GM18909 (cell line): ENCODE results near the gene PHYH.
"Not testable (repeated sequence)": the region's sequence is repeated elsewhere in the genome, so short reads cannot be mapped to it uniquely, and the experiment has no call there.

ENCODE experiments used
- ATAC-seq: cut with Tn5 transposase; IDR thresholded peaks from one replicate; pipeline ENCODE4 v1.9.1; 2021; ENCODE audit warnings: mild to moderate bottlenecking; ENCODE audit not compliant: unreplicated experiment, poor library complexity

The PHYH gene

GRCh38 chr10:13276749-13277365 is 23.0 kb downstream of the PHYH start:
- no peak for ATAC-seq

GRCh38 chr10:13276146-13276545 is 23.7 kb downstream of the PHYH start:
- not testable (repeated sequence) for ATAC-seq

DNA sequence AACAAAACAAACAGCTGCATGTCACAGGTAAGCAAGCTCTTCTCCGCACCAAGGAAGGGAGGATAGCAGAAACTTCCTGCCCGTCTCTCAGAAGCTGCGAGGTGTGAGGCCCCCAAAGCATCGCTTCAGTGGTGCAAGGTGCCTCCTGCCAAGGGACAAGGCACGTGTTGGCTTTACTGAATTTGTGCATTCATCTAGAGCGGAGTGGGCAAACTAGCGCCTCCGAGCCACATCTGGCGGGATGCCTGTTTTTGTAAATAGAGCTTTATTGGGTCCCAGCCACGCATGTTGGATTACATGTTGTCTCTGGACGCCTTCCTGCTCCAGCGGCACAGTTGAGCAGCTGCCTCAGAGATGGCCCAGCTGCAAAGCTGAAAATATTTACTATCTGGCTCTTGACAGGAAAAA is 27.7 kb downstream of the PHYH start:
- peak; percentile 20 for ATAC-seq

- peak; percentile 85 for ATAC-seq
These were observed 28.2 kb downstream of the PHYH start for GRCh38 chr10:13271552-13272163.

- ATAC-seq = peak; percentile 23
These were observed 28.9 kb downstream of the PHYH start for GRCh38 chr10:13270877-13271551.

GRCh38 chr10:13268841-13269240 is 31.0 kb downstream of the PHYH start:
- no peak for ATAC-seq

DNA sequence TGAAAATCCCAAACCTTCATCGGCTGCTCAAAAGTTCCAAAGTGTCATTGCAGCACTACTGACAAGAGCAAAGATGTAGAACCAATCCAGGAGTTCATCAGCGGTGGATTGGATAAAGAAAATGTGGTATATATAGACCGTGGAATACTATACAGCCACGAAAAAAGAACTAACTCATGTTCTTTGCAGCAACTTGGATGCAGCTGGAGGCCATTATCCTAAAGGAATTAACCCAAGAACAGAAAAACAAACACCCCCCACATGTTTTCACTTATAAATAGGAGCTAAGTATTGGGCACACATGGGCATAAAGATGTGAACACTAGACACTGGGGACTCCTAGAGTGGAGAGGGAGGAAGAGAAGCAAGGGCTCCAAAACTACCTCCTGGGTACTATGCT is 31.6 kb downstream of the PHYH start:
- no peak for ATAC-seq

GRCh38 chr10:13263591-13263990 is 36.3 kb downstream of the PHYH start:
- ATAC-seq = no peak

DNA sequence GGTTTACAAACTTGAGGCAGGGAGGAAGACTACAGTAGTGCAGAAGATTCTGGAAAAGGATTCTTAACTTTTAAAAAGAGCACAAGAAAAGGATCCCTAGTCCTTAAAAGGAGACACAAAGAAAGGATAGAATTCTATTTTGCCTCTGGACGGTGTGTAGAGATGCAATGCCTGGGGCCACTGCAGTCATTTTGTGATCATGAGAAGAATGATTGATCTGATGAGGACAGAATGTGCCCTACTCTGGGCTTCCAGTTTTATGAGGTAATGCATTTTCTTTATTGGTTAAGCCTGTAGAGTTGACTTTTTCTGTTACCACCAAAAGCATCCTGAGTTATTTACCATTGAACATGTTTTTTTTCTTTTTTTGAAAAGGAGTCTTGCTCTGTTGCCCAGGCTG is 37.4 kb downstream of the PHYH start:
- ATAC-seq = no peak

- no peak for ATAC-seq
These were observed 42.2 kb downstream of the PHYH start for GRCh38 chr10:13257621-13258140.

DNA sequence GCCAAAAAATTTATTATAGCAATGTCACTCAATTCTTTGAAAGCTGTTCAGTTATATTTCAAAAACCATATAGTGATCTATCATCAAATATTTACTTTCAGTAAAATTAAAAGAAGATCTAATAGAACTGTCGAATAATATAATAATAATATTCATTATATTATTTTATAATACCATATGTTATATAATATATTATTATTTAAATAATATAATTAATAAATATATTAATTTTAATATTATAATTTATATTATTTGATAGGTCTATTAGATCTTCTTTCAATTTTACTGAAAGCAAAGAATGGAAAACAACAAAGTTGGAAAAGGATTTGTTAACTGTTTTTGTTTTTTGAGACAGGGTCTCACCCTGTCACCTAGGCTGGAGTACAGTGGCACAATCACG is 43.2 kb downstream of the PHYH start:
- no peak for ATAC-seq

DNA sequence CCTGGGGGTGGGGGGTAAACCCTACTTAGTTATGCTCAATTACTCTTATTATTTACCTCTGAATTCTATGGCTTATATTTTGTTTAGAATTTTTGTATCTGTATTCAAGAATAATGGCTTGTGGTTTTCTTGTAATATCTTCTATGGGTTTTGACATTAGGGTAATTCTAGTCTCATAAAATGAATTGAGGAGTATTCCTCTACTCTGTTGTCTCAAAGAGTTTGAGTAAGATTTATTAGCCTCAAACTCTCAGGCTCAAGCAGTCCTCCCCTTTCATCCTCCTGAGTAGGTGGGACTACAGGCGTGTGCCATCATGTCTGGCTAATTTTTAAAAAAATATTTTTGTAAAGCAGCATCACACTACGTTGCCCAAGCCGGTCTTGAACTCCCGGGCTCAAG is 46.1 kb downstream of the PHYH start:
- no peak for ATAC-seq

GRCh38 chr10:13247784-13248183 is 52.1 kb downstream of the PHYH start:
- no peak for ATAC-seq

DNA sequence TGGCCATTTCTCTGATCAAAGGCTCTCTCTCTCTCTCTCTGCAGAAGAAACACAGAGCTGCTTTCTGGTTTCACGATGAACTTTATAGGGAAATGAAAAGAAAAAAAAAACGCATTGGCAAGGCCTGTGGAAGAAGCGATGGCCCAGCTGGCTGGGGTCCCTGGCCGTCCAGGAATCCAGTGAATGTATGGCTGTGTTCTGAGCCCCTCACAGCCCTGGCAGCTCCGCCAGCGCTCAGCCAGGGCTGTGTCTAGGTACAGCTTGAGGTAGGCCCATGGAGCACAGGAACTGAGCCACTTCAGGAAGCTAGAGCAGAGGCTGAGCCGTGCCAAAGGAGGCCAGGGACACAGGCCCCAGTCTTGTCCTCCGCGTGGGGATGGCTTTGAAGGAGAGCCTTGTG is 52.6 kb downstream of the PHYH start:
- no peak for ATAC-seq

GRCh38 chr10:13242260-13242659 is 57.6 kb downstream of the PHYH start:
- ATAC-seq = not testable (repeated sequence)

DNA sequence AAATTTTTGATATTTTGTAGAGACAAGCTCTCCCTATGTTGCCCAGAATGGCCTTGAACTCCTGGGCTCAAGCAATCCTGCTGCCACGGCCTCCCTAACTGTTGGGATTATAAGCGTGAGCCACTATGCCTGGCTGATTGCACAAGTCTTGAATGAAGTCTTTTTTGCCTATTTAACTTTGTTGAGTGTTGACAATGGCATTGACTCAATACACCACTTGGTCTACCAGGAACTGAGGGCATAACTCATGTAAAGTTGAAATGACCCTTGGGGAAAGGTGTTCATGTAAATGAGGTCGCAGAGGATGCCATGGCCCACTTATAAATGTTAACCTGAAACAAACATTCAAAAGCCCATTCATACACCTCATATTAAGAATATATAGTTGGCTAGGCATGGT is 58.3 kb downstream of the PHYH start:
- no peak for ATAC-seq

DNA sequence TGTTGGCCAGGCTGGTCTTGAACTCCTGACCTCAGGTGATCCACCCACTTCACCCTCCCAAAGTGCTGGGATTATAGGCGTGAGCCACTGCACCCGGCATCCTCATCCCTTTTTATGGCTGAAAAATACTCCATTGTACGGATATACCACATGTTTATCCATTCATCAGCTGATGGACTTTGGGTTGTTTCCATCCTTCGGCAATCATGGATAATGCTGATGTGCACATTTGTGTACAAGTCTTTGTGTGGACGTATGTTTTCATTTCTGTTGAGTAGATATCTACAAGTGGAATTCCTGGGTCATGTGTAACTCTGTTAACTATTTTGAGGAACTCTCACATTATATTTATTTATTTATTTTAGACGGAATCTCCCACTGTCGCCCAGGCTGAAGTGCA is 59.9 kb downstream of the PHYH start:
- no peak for ATAC-seq

GRCh38 chr10:13238271-13239077 is 61.4 kb downstream of the PHYH start:
- no peak for ATAC-seq

DNA sequence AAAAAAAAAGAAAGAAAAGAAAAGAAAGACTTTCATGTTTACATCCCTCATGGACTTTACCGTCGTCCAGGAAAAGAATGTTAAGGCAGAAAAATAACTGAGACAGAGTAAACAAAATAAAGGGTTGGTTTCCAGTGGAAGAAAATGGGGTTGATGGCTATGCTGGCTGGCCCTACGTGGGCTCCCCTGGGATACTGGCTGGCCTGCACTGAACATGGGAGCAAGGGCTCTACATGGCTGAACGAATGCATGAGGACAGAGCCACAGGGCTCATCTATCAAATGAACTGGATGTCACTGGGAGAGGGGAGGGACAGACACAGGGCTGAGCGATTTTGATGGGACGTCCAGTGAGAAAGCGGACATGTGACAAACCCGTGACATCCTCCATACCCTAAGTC is 63.2 kb downstream of the PHYH start:
- ATAC-seq = no peak

DNA sequence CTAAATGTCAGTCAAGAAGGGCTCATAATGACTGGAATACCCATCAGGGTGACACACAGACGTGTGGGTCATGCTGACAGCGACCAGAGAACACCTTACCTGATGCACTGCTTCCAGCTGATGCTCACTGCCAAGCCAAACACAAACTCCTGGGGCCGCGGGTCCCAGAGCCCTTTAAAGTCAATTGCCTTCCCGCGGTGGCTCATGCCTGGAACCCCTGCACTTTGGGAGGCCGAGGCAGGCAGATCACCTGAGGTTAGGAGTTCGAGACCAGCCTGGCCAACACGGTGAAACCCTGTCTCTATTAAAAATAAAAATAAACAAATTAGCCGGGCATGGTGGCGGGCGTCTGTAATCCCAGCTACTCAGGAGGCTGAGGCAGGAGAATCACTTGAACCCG is 65.1 kb downstream of the PHYH start:
- not testable (repeated sequence) for ATAC-seq

GRCh38 chr10:13234172-13234571 is 65.7 kb downstream of the PHYH start, which contains the start of gene UCMA:
Gene UCMA, minus strand, starts transcription at chr10:13234374. Its CDS starts 116 bp downstream, at chr10:13234258.
- ATAC-seq = no peak
